Measurements from ENCODE around the gene SYT2.
"Not testable (repeated sequence)": the region's sequence is repeated elsewhere in the genome, so short reads cannot be mapped to it uniquely, and the experiment has no call there.

Gene SYT2

DNA sequence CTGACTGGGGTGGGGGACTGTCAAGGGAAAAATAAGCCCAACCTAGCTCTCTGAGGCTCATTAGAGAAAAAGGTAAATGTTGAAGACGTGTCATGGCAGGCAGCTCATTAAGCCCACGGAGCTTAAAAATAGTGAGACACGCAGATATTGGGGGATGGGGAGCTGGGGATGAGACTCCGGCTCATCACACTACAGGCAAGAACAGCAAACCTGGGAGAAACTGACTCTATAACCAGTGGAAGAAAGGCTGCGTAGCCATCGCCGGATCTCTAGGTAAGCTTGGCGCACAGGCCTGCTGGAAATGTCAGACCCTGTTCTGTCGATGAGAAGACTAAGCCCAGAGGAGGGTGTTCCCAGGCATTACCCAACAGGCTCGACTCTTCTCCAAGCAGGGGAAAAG is 78.0 kb downstream of the SYT2 start:
- Histone ChIP-seq H3K36me3 (ENCODE audit: control insufficient read depth, low read length) (no peaks in the 10 kb centered on the region), H3K4me2 (ENCODE audit: low read length) (no peak overlapping the region), H3K9me3 (ENCODE audit: control insufficient read depth, insufficient read depth, low read length) (no peaks in the 10 kb centered on the region), H3K9me2 (replicated peaks; ENCODE audit: control insufficient read depth, low read length) (no peaks in the 10 kb centered on the region), H4K20me1 (ENCODE audit: control insufficient read depth, insufficient read depth, low read depth, low read length) (no peaks in the 10 kb centered on the region), H3K4me3 (ENCODE audit: low read length) (no peak overlapping the region), H3K79me2 (ENCODE audit: control insufficient read depth, low read length) (no peaks in the 10 kb centered on the region), H3K4me1 (ENCODE audit: control insufficient read depth, low read length) (peaks cover 20% of the 10 kb centered on the region), H3F3A (ENCODE audit: control insufficient read depth, insufficient read depth) (no peaks in the 10 kb centered on the region), H3K27ac (ENCODE audit: low read depth, low read length) (no peak overlapping the region), H3K27me3 (ENCODE audit: control insufficient read depth, low read length) (peaks cover 16% of the 10 kb centered on the region; the same call in 1 of the 2 replicates)
- TF ChIP-seq, protein P1, sequence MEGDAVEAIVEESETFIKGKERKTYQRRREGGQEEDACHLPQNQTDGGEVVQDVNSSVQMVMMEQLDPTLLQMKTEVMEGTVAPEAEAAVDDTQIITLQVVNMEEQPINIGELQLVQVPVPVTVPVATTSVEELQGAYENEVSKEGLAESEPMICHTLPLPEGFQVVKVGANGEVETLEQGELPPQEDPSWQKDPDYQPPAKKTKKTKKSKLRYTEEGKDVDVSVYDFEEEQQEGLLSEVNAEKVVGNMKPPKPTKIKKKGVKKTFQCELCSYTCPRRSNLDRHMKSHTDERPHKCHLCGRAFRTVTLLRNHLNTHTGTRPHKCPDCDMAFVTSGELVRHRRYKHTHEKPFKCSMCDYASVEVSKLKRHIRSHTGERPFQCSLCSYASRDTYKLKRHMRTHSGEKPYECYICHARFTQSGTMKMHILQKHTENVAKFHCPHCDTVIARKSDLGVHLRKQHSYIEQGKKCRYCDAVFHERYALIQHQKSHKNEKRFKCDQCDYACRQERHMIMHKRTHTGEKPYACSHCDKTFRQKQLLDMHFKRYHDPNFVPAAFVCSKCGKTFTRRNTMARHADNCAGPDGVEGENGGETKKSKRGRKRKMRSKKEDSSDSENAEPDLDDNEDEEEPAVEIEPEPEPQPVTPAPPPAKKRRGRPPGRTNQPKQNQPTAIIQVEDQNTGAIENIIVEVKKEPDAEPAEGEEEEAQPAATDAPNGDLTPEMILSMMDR (IDR thresholded peaks at IDR 0.05; ENCODE audit: low read depth, low read length, poor library complexity, severe bottlenecking), result no peak
- no peak for TF ChIP-seq EZH2phosphoT487 (IDR thresholded peaks at IDR 0.05; ENCODE audit: borderline replicate concordance, low read length)

DNA sequence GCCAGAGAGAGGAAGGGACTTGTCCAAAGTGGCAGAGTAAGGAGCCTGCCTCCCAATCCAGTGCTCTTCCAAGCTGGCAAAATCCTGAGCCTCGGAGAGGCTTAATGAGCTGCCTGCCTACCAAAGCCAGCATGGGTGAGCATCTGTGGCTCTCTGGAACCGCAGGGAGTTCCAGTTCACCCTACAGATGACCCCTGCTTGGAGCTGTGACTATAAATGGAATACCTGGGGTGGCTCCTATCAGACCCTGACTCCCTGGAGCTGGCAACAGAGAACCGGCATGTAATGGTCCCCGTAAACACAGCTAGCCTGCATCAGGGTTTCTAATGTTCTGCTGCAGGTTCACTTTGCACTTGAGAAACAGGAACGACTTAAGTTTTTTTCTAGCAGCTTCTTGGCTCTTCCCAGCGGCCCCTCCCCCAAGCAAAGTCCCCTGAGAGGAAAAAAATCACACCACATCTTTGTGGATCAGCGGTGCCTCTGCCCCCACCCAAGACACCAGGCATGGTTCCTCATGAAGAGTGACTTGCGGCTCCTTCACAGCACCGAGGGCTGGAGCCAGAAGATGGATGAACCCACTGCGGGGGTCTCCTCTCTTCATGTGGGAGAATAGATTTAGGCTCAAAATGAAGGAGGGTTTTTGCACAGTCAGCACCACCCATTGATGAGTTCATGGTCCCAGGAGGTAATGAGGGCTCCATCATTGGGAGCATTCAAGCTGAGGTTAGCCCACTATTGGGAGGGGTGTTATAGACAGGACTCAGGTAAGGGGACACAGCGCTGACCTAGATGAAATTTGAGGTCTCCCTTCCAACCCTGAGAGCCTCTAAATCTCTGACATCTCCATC is 79.0 kb downstream of the SYT2 start:
- H3K4me3 ChIP-seq (ENCODE audit: low read length), result no peak overlapping the region
- H3K27me3 ChIP-seq (ENCODE audit: control insufficient read depth, low read length), result peaks cover 13% of the 10 kb centered on the region; the same call in 1 of the 2 replicates
- TF ChIP-seq, protein P1 (IDR thresholded peaks at IDR 0.05; ENCODE audit: low read depth, low read length, poor library complexity, severe bottlenecking), result no peak
- TF ChIP-seq EZH2phosphoT487 (IDR thresholded peaks at IDR 0.05; ENCODE audit: borderline replicate concordance, low read length), result no peak
- no peaks in the 10 kb centered on the region for H3F3A ChIP-seq (ENCODE audit: control insufficient read depth, insufficient read depth)
- no peaks in the 10 kb centered on the region for H3K9me2 ChIP-seq (replicated peaks; ENCODE audit: control insufficient read depth, low read length)
- no peak overlapping the region for H3K27ac ChIP-seq (ENCODE audit: low read depth, low read length)
- H3K9me3 ChIP-seq (ENCODE audit: control insufficient read depth, insufficient read depth, low read length), result no peaks in the 10 kb centered on the region
- peaks cover 29% of the 10 kb centered on the region for H3K4me1 ChIP-seq (ENCODE audit: control insufficient read depth, low read length)
- no peaks in the 10 kb centered on the region for H3K36me3 ChIP-seq (ENCODE audit: control insufficient read depth, low read length)
- H3K4me2 ChIP-seq (ENCODE audit: low read length), result no peak overlapping the region
- H4K20me1 ChIP-seq (ENCODE audit: control insufficient read depth, insufficient read depth, low read depth, low read length), result no peaks in the 10 kb centered on the region
- no peaks in the 10 kb centered on the region for H3K79me2 ChIP-seq (ENCODE audit: control insufficient read depth, low read length)

DNA sequence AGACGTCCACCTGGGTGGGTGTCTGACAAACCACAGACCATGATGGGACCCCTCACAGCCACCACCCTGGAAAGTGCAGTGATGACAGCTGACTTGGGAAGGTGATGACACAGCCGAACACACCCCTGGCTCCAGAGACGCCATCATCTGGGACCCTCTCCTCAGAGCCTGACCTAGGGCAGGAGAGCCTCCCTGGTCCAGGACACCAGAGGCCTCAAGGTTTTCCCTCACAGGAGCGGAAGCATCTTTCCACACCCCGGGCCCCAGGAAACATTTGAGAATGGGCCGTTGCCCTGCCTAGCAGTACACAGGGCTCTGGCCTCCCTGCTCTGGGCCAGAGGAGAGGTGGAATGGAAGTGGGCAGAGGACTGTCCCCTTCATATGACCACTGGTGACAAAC is 79.7 kb downstream of the SYT2 start:
- TF ChIP-seq, protein P1 (IDR thresholded peaks at IDR 0.05; ENCODE audit: low read depth, low read length, poor library complexity, severe bottlenecking), result no peak
- TF ChIP-seq EZH2phosphoT487 (IDR thresholded peaks at IDR 0.05; ENCODE audit: borderline replicate concordance, low read length), result no peak
- H3K4me1 ChIP-seq (ENCODE audit: control insufficient read depth, low read length), result peaks cover 33% of the 10 kb centered on the region
- no peaks in the 10 kb centered on the region for H3K36me3 ChIP-seq (ENCODE audit: control insufficient read depth, low read length)
- H3K27me3 ChIP-seq (ENCODE audit: control insufficient read depth, low read length), result peaks cover 13% of the 10 kb centered on the region; the same call in 1 of the 2 replicates
- no peaks in the 10 kb centered on the region for H3K79me2 ChIP-seq (ENCODE audit: control insufficient read depth, low read length)
- H4K20me1 ChIP-seq (ENCODE audit: control insufficient read depth, insufficient read depth, low read depth, low read length), result no peaks in the 10 kb centered on the region
- no peak overlapping the region for H3K4me3 ChIP-seq (ENCODE audit: low read length)
- H3K4me2 ChIP-seq (ENCODE audit: low read length), result no peak overlapping the region
- no peaks in the 10 kb centered on the region for H3K9me3 ChIP-seq (ENCODE audit: control insufficient read depth, insufficient read depth, low read length)
- no peak overlapping the region for H3K27ac ChIP-seq (ENCODE audit: low read depth, low read length)
- H3K9me2 ChIP-seq (replicated peaks; ENCODE audit: control insufficient read depth, low read length), result no peaks in the 10 kb centered on the region
- H3F3A ChIP-seq (ENCODE audit: control insufficient read depth, insufficient read depth), result no peaks in the 10 kb centered on the region

DNA sequence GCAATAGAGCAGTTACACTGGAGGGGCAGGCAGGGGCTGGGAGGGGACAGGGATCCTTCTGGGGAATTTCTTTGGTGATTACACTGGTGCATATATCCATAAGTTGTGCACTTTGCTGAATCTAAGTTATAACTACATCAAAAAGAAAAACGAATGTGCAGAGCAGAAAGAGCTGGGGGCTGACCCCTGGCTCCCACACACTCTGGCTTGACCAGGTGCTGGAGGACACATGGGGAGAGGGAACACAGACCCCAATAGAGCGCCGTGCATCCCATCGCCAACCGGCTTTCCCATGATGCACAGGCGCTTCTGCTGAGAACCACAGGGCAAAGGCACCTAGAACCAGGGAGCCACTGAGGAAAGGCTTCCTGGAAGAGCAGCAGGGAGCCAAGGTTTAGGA is 80.2 kb downstream of the SYT2 start:
- H3K27me3 ChIP-seq (ENCODE audit: control insufficient read depth, low read length); H3K9me2 ChIP-seq (replicated peaks; ENCODE audit: control insufficient read depth, low read length); H3K36me3 ChIP-seq (ENCODE audit: control insufficient read depth, low read length); H3K4me3 ChIP-seq (ENCODE audit: low read length); H3K79me2 ChIP-seq (ENCODE audit: control insufficient read depth, low read length); H3K27ac ChIP-seq (ENCODE audit: low read depth, low read length); H3K9me3 ChIP-seq (ENCODE audit: control insufficient read depth, insufficient read depth, low read length); H4K20me1 ChIP-seq (ENCODE audit: control insufficient read depth, insufficient read depth, low read depth, low read length); H3K4me2 ChIP-seq (ENCODE audit: low read length); H3F3A ChIP-seq (ENCODE audit: control insufficient read depth, insufficient read depth): not testable (repeated sequence)
- H3K4me1 ChIP-seq (ENCODE audit: control insufficient read depth, low read length), result peaks cover 33% of the 10 kb centered on the region

DNA sequence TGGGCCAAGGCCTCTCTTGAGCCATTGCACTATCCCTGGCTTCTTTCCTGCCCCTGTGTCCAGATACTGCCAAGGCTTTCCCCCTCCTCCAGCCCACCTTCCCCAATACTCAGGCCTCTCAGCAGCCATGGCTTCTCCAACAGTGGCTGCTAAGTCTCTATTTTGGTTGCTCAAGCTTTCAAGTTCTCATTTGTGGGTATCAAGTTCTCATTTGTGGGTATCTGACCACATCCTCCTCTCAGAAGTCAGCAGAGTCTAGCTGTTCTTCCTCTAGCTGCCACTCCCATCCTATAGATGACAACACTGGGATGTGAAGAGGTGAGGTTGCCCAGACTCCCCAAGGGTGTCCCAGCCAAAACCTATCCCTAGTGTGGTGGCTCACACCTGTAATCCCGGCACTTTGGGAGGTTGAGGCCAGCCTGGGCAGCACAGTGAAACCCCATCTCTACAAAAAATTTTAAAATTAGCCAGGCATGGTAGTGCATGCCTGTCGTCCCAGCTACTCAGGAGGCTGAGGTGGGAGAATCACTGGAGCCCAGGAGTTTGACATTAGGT is 80.9 kb downstream of the SYT2 start:
- not testable (repeated sequence) for H3K36me3 ChIP-seq (ENCODE audit: control insufficient read depth, low read length); H3K9me3 ChIP-seq (ENCODE audit: control insufficient read depth, insufficient read depth, low read length); H3K27me3 ChIP-seq (ENCODE audit: control insufficient read depth, low read length); H3K9me2 ChIP-seq (replicated peaks; ENCODE audit: control insufficient read depth, low read length); H3K79me2 ChIP-seq (ENCODE audit: control insufficient read depth, low read length); H3F3A ChIP-seq (ENCODE audit: control insufficient read depth, insufficient read depth); H4K20me1 ChIP-seq (ENCODE audit: control insufficient read depth, insufficient read depth, low read depth, low read length); H3K4me3 ChIP-seq (ENCODE audit: low read length); H3K27ac ChIP-seq (ENCODE audit: low read depth, low read length)
- Histone ChIP-seq H3K4me2 (ENCODE audit: low read length) (0 out of 2 replicates have a peak overlapping the region, but pooled peaks have one; percentile 24), H3K4me1 (ENCODE audit: control insufficient read depth, low read length) (peaks cover 33% of the 10 kb centered on the region)

All from DOHH2 (cell line).